22Rv1 (cell line): ENCODE measurements around the gene ZNF20.
"Not testable (repeated sequence)": the region's sequence is repeated elsewhere in the genome, so short reads cannot be mapped to it uniquely, and the experiment has no call there.

Source experiments
- H3K27ac ChIP-seq: fragments of 450-650 bp; 2 replicates; pipeline ENCODE4 v1.5.1; 2017
- CTCF ChIP-seq: fragments of 450-650 bp; IDR thresholded peaks from 2 replicates; pipeline ENCODE4 v1.5.1; 2017; ENCODE audit warnings: mild to moderate bottlenecking
- ZFX ChIP-seq: fragments of 450-650 bp; IDR thresholded peaks from 2 replicates; pipeline ENCODE4 v1.6.1; 2017; ENCODE audit warnings: antibody characterized with exemption, borderline replicate concordance

Gene ZNF20

DNA sequence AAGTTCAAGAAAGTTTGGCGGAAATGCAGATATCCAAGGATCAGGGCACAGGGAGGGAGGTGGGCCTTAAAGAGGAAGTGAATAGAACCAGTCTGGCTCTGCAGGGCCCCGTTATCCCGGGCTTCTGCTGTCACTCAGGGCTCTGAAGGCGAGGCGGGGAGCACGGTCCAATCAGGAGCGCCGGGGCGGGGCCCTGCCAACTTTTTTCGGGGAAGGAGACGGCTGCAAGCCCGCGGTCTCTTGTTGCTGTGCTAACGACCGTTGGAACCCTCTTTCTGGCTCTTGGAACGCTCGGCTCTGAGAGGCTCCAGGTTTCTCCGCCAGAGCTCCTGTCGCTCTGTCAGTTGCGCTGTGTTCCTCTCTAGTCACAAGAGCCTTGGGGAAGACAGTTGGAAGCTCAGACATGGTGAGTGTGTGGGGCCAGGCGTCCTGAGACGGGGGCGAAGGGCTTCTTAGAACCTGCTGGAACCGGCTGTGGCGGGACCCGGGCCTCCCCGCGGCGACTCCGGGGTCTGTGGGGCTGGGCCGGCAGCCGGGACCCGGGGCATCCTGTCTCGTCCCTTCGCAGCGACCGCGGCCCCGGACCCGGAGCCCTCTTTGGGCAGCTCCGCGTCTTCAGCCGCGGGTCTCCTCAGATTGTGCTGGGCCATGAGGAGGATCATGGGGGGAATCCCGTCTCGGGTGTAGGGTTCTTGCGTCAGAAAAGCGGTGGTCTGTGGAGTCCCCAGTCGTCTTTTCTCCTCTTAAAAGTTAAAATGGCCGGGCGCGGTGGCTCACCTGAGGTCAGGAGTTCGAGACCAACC is 47.9 kb downstream of the ZNF20 start:
- H3K27ac ChIP-seq, result no peak overlapping the region
- TF ChIP-seq CTCF (no peak), ZFX (no peak)

DNA sequence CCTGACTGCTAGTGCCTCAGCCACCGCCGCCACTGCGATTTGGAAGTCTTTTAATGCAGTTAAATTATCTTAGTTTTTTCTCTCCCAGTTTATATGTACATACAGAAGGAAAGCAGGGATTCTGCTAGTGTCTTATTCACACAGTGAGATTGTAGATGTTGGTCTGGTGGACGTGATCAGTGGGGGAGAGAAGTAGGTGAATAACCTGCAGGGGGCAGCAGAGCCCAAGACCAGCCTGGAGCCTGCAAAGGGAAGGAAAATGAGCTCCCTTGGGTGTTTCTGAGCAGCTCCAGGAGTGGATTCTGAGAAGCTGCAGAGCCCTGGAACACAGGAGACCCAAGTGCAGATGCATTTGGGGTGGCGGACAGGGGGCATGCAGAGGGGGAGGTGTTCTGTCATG is 49.3 kb downstream of the ZNF20 start:
- no peak overlapping the region for H3K27ac ChIP-seq
- TF ChIP-seq CTCF (peak; percentile 73), ZFX (no peak)

DNA sequence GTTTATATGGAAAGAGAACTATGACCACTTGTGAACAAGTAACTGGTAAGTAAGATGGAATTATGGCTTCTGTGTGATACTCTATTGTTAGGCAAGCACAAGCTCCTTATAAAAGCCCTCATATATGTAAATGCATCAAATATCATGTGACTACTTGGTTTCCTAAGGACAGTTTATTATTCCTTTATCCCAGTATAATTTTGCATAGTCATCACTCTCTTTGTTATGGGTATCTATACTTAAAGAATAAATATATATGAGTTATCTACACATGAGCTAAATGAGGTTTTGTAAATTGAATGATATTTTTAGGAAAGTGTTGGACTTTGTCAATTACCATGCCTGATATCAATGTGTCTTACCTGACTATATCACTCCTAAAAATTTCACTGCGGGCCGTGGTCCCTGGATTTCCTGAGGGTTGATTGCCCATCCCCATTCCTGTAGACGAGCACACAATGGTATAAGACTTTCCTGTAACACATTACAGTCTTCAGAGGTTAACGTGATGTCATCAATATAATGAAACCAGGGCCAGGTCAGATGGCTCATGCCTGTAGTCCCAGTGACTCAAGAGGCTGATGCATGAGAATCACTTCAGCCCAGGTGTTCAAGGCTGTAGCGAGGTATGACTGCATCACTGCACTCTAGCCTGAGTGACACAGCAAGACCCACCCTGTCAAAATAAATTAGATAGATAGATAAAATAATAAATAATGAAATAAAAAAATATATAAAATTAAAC is 54.9 kb downstream of the ZNF20 start:
- H3K27ac ChIP-seq, result no peak overlapping the region
- no peak for TF ChIP-seq ZFX

- not testable (repeated sequence) for H3K27ac ChIP-seq
Observed at GRCh38 chr19:12083336-12083735, 56.8 kb downstream of the ZNF20 start.
